Measurements from ENCODE around the gene EIF5B.

EIF5B gene

GRCh38 chr2:99436874-99437273, 99.7 kb downstream of the EIF5B start:
- Histone ChIP-seq H3K4me3 (replicated peaks; ENCODE audit: insufficient read depth, low read length) (no peak overlapping the region), H3K27me3 (ENCODE audit: insufficient read depth, poor library complexity, severe bottlenecking) (no peaks in the 10 kb centered on the region), H3K27ac (replicated peaks) (no peak overlapping the region)
- TF ChIP-seq POLR2AphosphoS5 (IDR thresholded peaks at IDR 0.05; ENCODE audit: low read depth) = no peak
- TF ChIP-seq GABPA (IDR thresholded peaks at IDR 0.05; ENCODE audit: low read depth) = no peak
- no peak for TF ChIP-seq SPI1 (IDR thresholded peaks at IDR 0.05; ENCODE audit: borderline replicate concordance, low read depth)
- no peak for TF ChIP-seq REST (IDR thresholded peaks at IDR 0.05; ENCODE audit: insufficient replicate concordance, low read depth)
- TF ChIP-seq CTCF (IDR thresholded peaks at IDR 0.05; ENCODE audit: insufficient read depth, low read length) = no peak
- no peak for DNase-seq (ENCODE audit: low read depth in 1 of 2, low spot score in 1 of 2)

GRCh38 chr2:99439971-99440505, 102.8 kb downstream of the EIF5B start:
- H3K27me3 ChIP-seq (ENCODE audit: insufficient read depth, poor library complexity, severe bottlenecking) = no peaks in the 10 kb centered on the region
- no peak overlapping the region for H3K27ac ChIP-seq (replicated peaks)
- TF ChIP-seq POLR2AphosphoS5 (IDR thresholded peaks at IDR 0.05; ENCODE audit: low read depth) (no peak), GABPA (IDR thresholded peaks at IDR 0.05; ENCODE audit: low read depth) (no peak), SPI1 (IDR thresholded peaks at IDR 0.05; ENCODE audit: borderline replicate concordance, low read depth) (no peak), CTCF (IDR thresholded peaks at IDR 0.05; ENCODE audit: insufficient read depth, low read length) (no peak), REST (IDR thresholded peaks at IDR 0.05; ENCODE audit: insufficient replicate concordance, low read depth) (no peak)
- H3K4me3 ChIP-seq (replicated peaks; ENCODE audit: insufficient read depth, low read length) = no peak overlapping the region
- no peak for DNase-seq (ENCODE audit: low read depth in 1 of 2, low spot score in 1 of 2)

GRCh38 chr2:99442837-99443236, 105.6 kb downstream of the EIF5B start:
- Histone ChIP-seq H3K27ac (replicated peaks) (no peak overlapping the region), H3K27me3 (ENCODE audit: insufficient read depth, poor library complexity, severe bottlenecking) (no peaks in the 10 kb centered on the region), H3K4me3 (replicated peaks; ENCODE audit: insufficient read depth, low read length) (no peak overlapping the region)
- TF ChIP-seq GABPA (IDR thresholded peaks at IDR 0.05; ENCODE audit: low read depth) = no peak
- TF ChIP-seq SPI1 (IDR thresholded peaks at IDR 0.05; ENCODE audit: borderline replicate concordance, low read depth) = no peak
- TF ChIP-seq POLR2AphosphoS5 (IDR thresholded peaks at IDR 0.05; ENCODE audit: low read depth) = no peak
- no peak for TF ChIP-seq REST (IDR thresholded peaks at IDR 0.05; ENCODE audit: insufficient replicate concordance, low read depth)
- TF ChIP-seq CTCF (IDR thresholded peaks at IDR 0.05; ENCODE audit: insufficient read depth, low read length) = no peak
- no peak for DNase-seq (ENCODE audit: low read depth in 1 of 2, low spot score in 1 of 2)
